Hematopoietic multipotent progenitor cell treated with erythropoietin and hydrocortisone succinate and interleukin-3 and kit ligand, for 17 days (in vitro differentiated cells): Measurements from ENCODE around the gene DKC1.
A peak's percentile ranks its signal among the peaks of the same experiment; 100 is the strongest.

ENCODE experiments used
- DNase-seq: peaks from one replicate; pipeline ENCODE4 v3.0.0-alpha.2; 2015; ENCODE audit warnings: low spot score

The DKC1 gene

GRCh38 chrX:154762537-154763296, at the start of gene DKC1:
DKC1 (plus strand) TSS chrX:154762864; CDS start chrX:154762966, 102 bp downstream.
- peak; percentile 97 for DNase-seq

DNA sequence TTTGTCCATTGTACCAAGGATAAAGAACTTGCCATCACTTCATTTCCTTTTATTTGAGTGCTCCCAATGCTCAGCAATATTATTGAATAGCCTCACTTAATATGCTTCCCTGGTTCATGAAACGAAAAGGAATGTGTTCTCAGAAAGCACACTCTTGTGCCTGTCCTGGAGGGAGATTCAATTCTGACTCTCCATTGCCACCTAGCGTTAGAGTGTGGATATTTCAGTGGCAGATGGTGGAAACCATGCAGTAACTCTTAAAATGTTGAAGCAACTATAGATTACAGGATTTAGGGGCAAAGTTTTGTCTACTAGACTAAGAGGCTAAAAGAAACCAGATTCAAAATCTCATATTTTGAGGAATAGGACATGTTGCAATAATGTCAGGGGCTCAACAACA, 47.7 kb upstream of the DKC1 start:
- DNase-seq, result peak; percentile 69

DNA sequence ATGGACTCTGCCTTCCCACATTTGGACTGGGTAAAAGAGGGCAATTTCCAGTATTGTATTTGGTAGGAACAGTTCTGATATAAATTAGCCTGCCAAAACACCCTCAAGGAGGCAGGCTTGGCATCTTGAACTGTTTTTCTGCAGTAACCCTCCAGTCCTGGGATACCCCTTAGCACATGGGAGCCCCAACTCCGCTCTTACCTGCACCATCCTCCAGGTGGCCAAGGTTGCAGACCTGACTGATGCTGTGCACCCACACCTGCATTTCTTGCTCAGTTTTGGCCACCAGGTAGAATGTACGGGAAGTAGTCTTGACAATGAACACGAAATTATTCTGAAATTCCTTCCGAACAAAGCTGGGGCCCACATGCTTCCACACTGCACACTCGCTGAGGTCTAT, 46.8 kb upstream of the DKC1 start:
- DNase-seq, result no peak

GRCh38 chrX:154717824-154718223, 44.8 kb upstream of the DKC1 start:
- DNase-seq, result no peak

- no peak for DNase-seq
Measured at GRCh38 chrX:154718616-154719015, 44.0 kb upstream of the DKC1 start.

DNA sequence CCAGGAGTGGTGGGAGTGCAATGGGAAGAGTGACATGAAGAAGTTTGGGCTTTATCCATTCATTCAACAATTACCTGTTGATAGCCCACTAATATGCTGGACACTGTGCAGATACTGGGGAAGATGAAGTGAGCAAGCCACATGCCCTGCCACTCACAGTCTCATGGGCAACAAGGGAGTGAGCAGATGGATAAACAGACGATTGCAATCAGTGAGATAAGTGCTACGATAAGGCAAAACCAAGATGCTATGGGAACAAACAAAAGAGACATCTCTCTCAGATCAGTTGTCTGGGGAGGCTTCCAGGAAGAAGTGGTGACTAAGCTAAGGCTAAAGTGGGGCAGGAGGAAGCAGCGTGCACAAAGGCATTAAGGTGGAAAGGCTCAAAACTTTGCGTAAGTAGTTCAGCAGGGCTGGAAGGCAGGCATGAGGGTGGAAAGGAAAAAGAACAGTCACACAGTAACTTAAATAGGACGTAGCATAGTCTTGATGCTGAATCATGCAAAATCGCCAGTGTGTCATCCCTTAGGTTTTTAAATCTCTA, 43.5 kb upstream of the DKC1 start:
- DNase-seq, result no peak

- no peak for DNase-seq
Measured at GRCh38 chrX:154720067-154720466, 42.6 kb upstream of the DKC1 start.

DNA sequence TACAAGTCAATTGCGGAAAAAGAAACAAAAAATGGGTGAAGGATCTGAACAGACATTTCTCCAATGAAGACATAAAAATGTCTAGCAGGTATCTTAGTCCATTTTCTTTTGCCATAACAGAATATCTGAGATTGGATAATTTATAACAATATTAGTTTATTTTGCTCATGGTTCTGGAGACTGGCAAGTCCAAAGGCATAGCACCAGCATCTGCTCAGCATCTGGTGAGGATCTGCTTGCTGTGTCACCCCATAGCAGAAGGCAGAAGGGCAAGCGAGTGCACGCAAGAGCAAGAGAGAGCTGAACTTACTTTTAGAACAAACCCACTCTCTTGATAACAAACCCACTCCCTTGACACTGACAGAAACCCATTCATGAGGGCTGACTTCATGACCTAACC, 41.5 kb upstream of the DKC1 start:
- no peak for DNase-seq

GRCh38 chrX:154724993-154725756, 37.5 kb upstream of the DKC1 start:
- DNase-seq, result no peak

- no peak for DNase-seq
Measured at GRCh38 chrX:154727418-154727817, 35.2 kb upstream of the DKC1 start.

GRCh38 chrX:154727871-154728270, 34.8 kb upstream of the DKC1 start:
- DNase-seq, result no peak

- DNase-seq, result no peak
Measured at GRCh38 chrX:154728431-154729190, 34.1 kb upstream of the DKC1 start.

DNA sequence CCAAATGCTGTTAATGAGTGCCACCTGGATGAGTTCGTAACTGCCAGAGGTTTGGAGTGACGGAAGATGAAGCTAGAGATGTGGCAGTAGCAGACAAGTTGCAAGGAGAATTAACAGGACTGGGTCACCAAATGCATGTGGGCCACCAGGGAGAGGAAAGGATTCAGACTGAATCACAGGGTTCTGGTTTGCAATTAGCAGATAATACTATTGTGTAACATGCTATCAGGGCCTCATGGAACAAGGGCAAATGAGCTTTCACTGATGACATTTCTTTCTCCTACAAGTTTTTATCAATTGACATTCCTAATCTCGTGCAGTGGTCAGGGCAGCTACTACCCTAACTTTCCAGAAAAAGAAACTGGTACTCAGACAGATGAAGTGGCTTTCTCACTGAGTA, 33.2 kb upstream of the DKC1 start:
- no peak for DNase-seq

GRCh38 chrX:154730253-154730891, 32.3 kb upstream of the DKC1 start:
- DNase-seq, result no peak

GRCh38 chrX:154731184-154731583, 31.5 kb upstream of the DKC1 start:
- DNase-seq, result no peak

DNA sequence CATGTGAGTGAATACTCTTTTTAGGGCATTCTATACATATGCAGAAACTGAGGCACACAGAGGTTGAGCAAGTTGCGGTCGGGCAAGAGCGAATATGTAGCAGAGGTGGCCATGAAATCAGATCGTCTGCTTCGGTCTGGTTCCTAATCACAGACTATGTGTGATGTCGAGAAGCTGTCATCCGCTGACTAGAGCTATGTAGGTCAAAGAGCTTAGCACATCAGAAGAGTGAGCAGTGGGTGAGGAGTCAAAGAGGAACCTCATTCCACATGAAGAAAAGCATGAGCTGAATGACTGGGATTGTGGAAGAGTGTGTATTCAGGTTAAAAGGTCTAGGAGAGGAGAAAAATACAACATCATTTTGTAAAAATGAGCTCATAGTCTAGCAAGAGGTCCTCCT, 30.8 kb upstream of the DKC1 start:
- DNase-seq, result no peak

DNA sequence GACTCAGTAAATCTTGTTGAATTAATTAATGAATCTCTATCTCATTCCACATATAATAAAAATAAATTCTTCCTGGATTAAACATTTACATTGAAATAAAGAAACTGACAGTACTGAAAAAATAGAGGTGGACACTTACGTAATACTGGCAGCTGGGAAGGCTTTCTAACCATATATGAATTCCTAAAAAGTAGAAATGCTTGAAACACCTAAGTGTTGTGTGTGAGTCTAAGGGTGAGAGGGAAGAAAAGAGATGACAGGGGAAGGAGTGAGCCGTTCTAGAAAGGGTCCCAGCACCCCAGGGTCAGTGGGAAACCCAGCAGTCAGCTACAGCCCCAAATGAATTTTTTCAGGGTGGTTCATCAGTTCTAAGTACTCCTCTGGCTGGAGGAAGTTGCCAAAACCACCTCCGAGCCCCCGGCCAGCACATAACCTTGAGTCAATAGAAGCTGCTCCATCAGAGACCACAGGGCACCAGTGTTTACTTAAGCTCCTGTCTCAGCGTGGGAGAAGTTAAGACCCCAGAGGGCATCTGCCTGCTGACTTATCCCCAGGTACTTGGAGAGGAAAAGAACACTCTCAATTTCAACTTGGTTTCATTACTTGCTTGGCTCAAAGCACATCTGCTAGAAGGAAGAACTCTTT, 30.1 kb upstream of the DKC1 start:
- no peak for DNase-seq

- no peak for DNase-seq
Measured at GRCh38 chrX:154733066-154733425, 29.6 kb upstream of the DKC1 start.

DNA sequence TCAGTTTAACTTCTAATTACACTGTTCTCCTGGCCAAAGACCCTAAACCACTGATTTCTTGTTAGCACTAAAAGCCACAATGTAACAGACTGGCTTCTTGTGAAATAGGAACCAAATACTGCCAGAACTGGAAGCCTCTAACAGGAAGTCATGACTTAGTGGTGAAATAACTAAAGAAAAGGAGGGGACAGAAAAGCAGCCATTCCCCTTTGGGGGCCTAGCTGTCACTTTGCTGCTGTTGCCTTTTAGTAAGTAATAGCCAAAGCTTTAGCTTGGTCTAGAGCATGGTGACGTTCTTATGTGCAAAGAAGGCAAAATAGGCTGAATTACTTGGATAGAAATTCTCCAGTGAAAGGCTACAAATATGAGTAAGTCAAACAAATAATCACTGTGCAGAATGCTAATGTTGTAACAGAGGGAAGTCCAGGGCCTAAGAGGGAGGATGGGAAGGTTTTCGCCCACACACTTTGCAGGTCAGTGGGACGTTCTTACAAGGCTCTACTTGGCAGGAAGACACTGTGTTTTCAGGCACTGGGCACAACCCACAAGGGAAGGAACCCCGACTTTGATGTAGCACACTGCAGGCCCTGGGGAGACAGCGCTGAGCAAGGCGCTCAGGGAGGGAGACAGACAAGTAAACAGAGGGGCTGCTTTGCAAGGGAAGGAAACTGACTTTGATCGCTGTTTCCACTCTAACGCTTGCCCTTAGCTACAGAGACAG, 28.4 kb upstream of the DKC1 start:
- no peak for DNase-seq

GRCh38 chrX:154735695-154736393, 26.8 kb upstream of the DKC1 start:
- DNase-seq, result no peak
